ENCODE results near the gene HYAL2.

Gene HYAL2

DNA sequence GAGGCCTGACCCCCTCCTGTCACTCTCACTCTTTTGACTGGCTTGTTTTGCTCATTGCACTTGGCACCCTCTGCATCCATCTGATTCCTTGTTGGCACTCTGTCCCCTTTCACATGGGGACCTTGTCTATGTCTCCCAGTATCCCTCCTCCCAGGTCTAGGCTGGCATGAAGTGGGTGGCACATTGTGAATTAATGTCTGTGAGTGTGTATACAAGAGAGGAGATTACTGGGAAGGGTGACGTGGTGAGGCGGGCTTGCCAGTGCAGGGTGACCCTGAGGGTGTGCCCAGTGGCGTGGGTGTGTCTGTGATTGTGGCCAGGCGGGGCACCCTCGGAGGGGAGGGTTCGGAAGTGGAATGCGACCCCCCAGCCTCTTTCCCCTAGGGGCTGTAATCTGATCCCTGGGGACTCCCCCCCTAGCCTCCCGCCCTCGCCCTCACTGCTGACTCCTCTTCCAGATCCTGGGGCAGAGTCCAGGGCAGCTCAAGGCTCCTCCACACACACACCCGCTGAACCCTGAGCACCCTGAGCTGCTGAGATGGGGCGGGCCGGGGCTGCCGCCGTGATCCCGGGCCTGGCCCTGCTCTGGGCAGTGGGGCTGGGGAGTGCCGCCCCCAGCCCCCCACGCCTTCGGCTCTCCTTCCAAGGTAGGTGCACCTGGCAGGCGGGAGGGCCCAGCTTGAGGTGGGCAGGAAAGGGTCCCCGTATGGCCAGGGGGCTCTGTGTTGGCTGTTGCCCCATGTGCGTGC, 53.7 kb downstream of the HYAL2 start, which contains the start of gene SEMA3B:
Gene SEMA3B (plus strand): TSS at position 445 of the 749 bp plus-strand sequence. CDS start 94 bp downstream, at position 539.
- DNase-seq: no peak

DNA sequence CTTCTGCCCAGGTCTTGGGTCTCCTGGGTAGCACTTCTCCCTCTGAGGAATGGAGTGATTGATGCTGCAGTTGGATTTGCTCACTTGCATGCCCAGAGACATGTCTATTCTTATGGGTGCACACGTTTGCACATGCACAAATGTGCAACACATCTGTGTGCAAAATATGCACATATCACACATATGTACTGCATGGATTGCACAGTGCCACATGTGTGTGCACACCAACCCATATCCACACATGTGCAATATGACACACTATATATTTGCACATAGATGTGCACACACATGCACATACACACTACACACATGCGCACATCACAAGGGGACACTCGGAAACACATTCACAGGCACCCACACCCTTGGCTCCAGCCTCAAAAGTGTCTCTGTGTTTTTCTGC, 54.3 kb downstream of the HYAL2 start:
- no peak for DNase-seq
